BLaER1 (cell line): ENCODE data around the gene CNTNAP5.
A peak's percentile ranks its signal among the peaks of the same experiment; 100 is the strongest.

Experiments
- H3K27ac ChIP-seq: shearing (Covaris generic); formaldehyde crosslinking; 2 replicates; pipeline ENCODE4 v1.8.1; 2022
- H3K27me3 ChIP-seq: shearing (Covaris generic); formaldehyde crosslinking; 2 replicates; pipeline ENCODE4 v1.8.1; 2022
- H3K36me3 ChIP-seq: shearing (Covaris generic); formaldehyde crosslinking; 2 replicates; pipeline ENCODE4 v1.8.1; 2022
- H3K4me1 ChIP-seq: shearing (Covaris generic); formaldehyde crosslinking; 2 replicates; pipeline ENCODE4 v1.8.1; 2022
- H3K4me2 ChIP-seq: shearing (Covaris generic); formaldehyde crosslinking; 2 replicates; pipeline ENCODE4 v1.8.1; 2022
- H3K4me3 ChIP-seq: shearing (Covaris generic); formaldehyde crosslinking; 2 replicates; pipeline ENCODE4 v1.8.1; 2022
- H3K9ac ChIP-seq: shearing (Covaris generic); formaldehyde crosslinking; 2 replicates; pipeline ENCODE4 v1.8.1; 2022
- H3K9me3 ChIP-seq: shearing (Covaris generic); formaldehyde crosslinking; 2 replicates; pipeline ENCODE4 v1.8.1; 2022
- H4K20me1 ChIP-seq: shearing (Covaris generic); formaldehyde crosslinking; 2 replicates; pipeline ENCODE4 v1.8.1; 2022
- Cebpa-rat ChIP-seq: shearing (Covaris generic); IDR thresholded peaks from 2 replicates; pipeline ENCODE4 v1.8.1; 2022

The CNTNAP5 gene

GRCh38 chr2:124025171-124025580, at the start of gene CNTNAP5:
TSS of gene CNTNAP5 (plus strand) at chr2:124025287. CDS start at chr2:124025651, 364 bp downstream.
- peak within 1 kb of the TSS; percentile 48 for H3K4me2 ChIP-seq
- no peaks in the 10 kb centered on the region for H3K27me3 ChIP-seq
- H3K27ac ChIP-seq, result no peak within 1 kb of the TSS
- no peaks in the 10 kb centered on the region for H3K4me1 ChIP-seq
- no peak for TF ChIP-seq Cebpa-rat
- no peak within 1 kb of the TSS for H3K9ac ChIP-seq
- no peaks in the 10 kb centered on the region for H4K20me1 ChIP-seq
- peak within 1 kb of the TSS; percentile 31; the same call in 1 of the 2 replicates for H3K4me3 ChIP-seq
- H3K9me3 ChIP-seq, result peaks cover 11% of the 10 kb centered on the region
- no peaks in the 10 kb centered on the region for H3K36me3 ChIP-seq

- H3K4me2 ChIP-seq, result no peak overlapping the region
- TF ChIP-seq Cebpa-rat, result no peak
- no peak overlapping the region for H3K9ac ChIP-seq
- H3K27me3 ChIP-seq, result no peaks in the 10 kb centered on the region
- H3K9me3 ChIP-seq, result 0 out of 2 replicates have a peak, but pooled peaks cover 13% of the 10 kb centered on the region
- no peak overlapping the region for H3K27ac ChIP-seq
- H4K20me1 ChIP-seq, result no peaks in the 10 kb centered on the region
- no peak overlapping the region for H3K4me3 ChIP-seq
- H3K4me1 ChIP-seq, result peaks cover 9% of the 10 kb centered on the region
- no peaks in the 10 kb centered on the region for H3K36me3 ChIP-seq
These were observed 48.9 kb upstream of the CNTNAP5 start for GRCh38 chr2:123976054-123976648.

GRCh38 chr2:123993728-123994323, 31.3 kb upstream of the CNTNAP5 start:
- Histone ChIP-seq H3K4me2 (no peak overlapping the region), H3K9me3 (no peaks in the 10 kb centered on the region), H3K27ac (no peak overlapping the region), H3K27me3 (no peaks in the 10 kb centered on the region), H3K4me3 (no peak overlapping the region), H4K20me1 (no peaks in the 10 kb centered on the region), H3K36me3 (no peaks in the 10 kb centered on the region), H3K4me1 (peaks cover 12% of the 10 kb centered on the region), H3K9ac (no peak overlapping the region)
- no peak for TF ChIP-seq Cebpa-rat

- TF ChIP-seq Cebpa-rat, result no peak
- Histone ChIP-seq H3K4me2 (peak overlapping the region; percentile 51; the same call in 1 of the 2 replicates), H3K27me3 (no peaks in the 10 kb centered on the region), H4K20me1 (no peaks in the 10 kb centered on the region), H3K4me1 (peaks cover 8% of the 10 kb centered on the region; the same call in 1 of the 2 replicates), H3K9me3 (no peaks in the 10 kb centered on the region), H3K36me3 (no peaks in the 10 kb centered on the region), H3K4me3 (no peak overlapping the region), H3K9ac (no peak overlapping the region), H3K27ac (no peak overlapping the region)
These were observed 25.4 kb upstream of the CNTNAP5 start for GRCh38 chr2:123999681-124000080.

GRCh38 chr2:124001696-124002430, 23.2 kb upstream of the CNTNAP5 start:
- Histone ChIP-seq H3K27ac (no peak overlapping the region), H3K4me2 (no peak overlapping the region), H3K4me3 (no peak overlapping the region), H3K27me3 (no peaks in the 10 kb centered on the region), H3K4me1 (peaks cover 8% of the 10 kb centered on the region; the same call in 1 of the 2 replicates), H3K9me3 (no peaks in the 10 kb centered on the region), H4K20me1 (no peaks in the 10 kb centered on the region), H3K9ac (no peak overlapping the region), H3K36me3 (no peaks in the 10 kb centered on the region)
- no peak for TF ChIP-seq Cebpa-rat

GRCh38 chr2:124018890-124019289, 6.2 kb upstream of the CNTNAP5 start:
- TF ChIP-seq Cebpa-rat, result no peak
- Histone ChIP-seq H3K4me3 (no peak overlapping the region), H3K27ac (no peak overlapping the region), H3K9me3 (no peaks in the 10 kb centered on the region), H3K27me3 (no peaks in the 10 kb centered on the region), H3K4me1 (no peaks in the 10 kb centered on the region), H3K4me2 (no peak overlapping the region), H3K9ac (no peak overlapping the region), H4K20me1 (no peaks in the 10 kb centered on the region), H3K36me3 (no peaks in the 10 kb centered on the region)

GRCh38 chr2:124024561-124025170, 421 bp upstream of the CNTNAP5 start:
- TF ChIP-seq Cebpa-rat, result no peak
- Histone ChIP-seq H3K4me3 (peak overlapping the region; percentile 31; the same call in 1 of the 2 replicates), H4K20me1 (no peaks in the 10 kb centered on the region), H3K4me2 (peak overlapping the region; percentile 48), H3K9me3 (peaks cover 11% of the 10 kb centered on the region), H3K9ac (no peak overlapping the region), H3K4me1 (no peaks in the 10 kb centered on the region), H3K36me3 (no peaks in the 10 kb centered on the region), H3K27ac (no peak overlapping the region), H3K27me3 (no peaks in the 10 kb centered on the region)

GRCh38 chr2:124025891-124026434, 876 bp downstream of the CNTNAP5 start:
- Histone ChIP-seq H3K4me2 (no peak overlapping the region), H3K4me3 (no peak overlapping the region), H3K27ac (no peak overlapping the region), H3K27me3 (no peaks in the 10 kb centered on the region), H3K4me1 (no peaks in the 10 kb centered on the region), H3K36me3 (no peaks in the 10 kb centered on the region), H4K20me1 (no peaks in the 10 kb centered on the region), H3K9me3 (peaks cover 11% of the 10 kb centered on the region), H3K9ac (no peak overlapping the region)
- TF ChIP-seq Cebpa-rat, result no peak

GRCh38 chr2:124026503-124026902, 1.4 kb downstream of the CNTNAP5 start:
- no peaks in the 10 kb centered on the region for H3K4me1 ChIP-seq
- H3K27me3 ChIP-seq, result no peaks in the 10 kb centered on the region
- peaks cover 11% of the 10 kb centered on the region for H3K9me3 ChIP-seq
- H3K4me3 ChIP-seq, result no peak overlapping the region
- no peak for TF ChIP-seq Cebpa-rat
- no peaks in the 10 kb centered on the region for H4K20me1 ChIP-seq
- H3K36me3 ChIP-seq, result no peaks in the 10 kb centered on the region
- no peak overlapping the region for H3K4me2 ChIP-seq
- no peak overlapping the region for H3K27ac ChIP-seq
- H3K9ac ChIP-seq, result no peak overlapping the region

GRCh38 chr2:124027182-124027581, 2.1 kb downstream of the CNTNAP5 start:
- peaks cover 11% of the 10 kb centered on the region for H3K9me3 ChIP-seq
- no peak overlapping the region for H3K4me2 ChIP-seq
- no peak overlapping the region for H3K27ac ChIP-seq
- H3K27me3 ChIP-seq, result no peaks in the 10 kb centered on the region
- H4K20me1 ChIP-seq, result no peaks in the 10 kb centered on the region
- no peak for TF ChIP-seq Cebpa-rat
- no peak overlapping the region for H3K9ac ChIP-seq
- no peak overlapping the region for H3K4me3 ChIP-seq
- H3K4me1 ChIP-seq, result no peaks in the 10 kb centered on the region
- H3K36me3 ChIP-seq, result no peaks in the 10 kb centered on the region
